AG09319 (cell line): Measurements from ENCODE around the gene TTC16.

Experiments
- DNase-seq: peaks from one replicate; pipeline ENCODE4 v3.0.0-alpha.2; 2010; ENCODE audit warnings: low read depth; ENCODE audit errors: extremely low read depth
- CTCF ChIP-seq: IDR thresholded peaks from 2 replicates; pipeline ENCODE4 v1.5.1; 2011; ENCODE audit warnings: low read depth, mild to moderate bottlenecking, inconsistent platforms, low read length, moderate library complexity

TTC16 gene

GRCh38 chr9:127761491-127761956 lies 45.6 kb downstream of the TTC16 start:
- TF ChIP-seq CTCF = no peak

GRCh38 chr9:127762111-127762676 lies 46.3 kb downstream of the TTC16 start:
- no peak for TF ChIP-seq CTCF
- DNase-seq = no peak

More at GRCh38 chr9:127761491-127761956, 45.6 kb downstream of the TTC16 start:
- no peak for DNase-seq

- peak; percentile 12; the same call in 1 of the 2 replicates for TF ChIP-seq CTCF
- no peak for DNase-seq
These were observed 48.1 kb downstream of the TTC16 start for GRCh38 chr9:127763918-127764384.

GRCh38 chr9:127765418-127765817 lies 49.5 kb downstream of the TTC16 start:
- no peak for TF ChIP-seq CTCF
- DNase-seq = no peak

GRCh38 chr9:127767410-127767809 lies 51.5 kb downstream of the TTC16 start:
- no peak for DNase-seq
- no peak for TF ChIP-seq CTCF

- no peak for TF ChIP-seq CTCF
- DNase-seq = no peak
These were observed 52.0 kb downstream of the TTC16 start for GRCh38 chr9:127767909-127768331.

- no peak for TF ChIP-seq CTCF
- no peak for DNase-seq
These were observed 52.8 kb downstream of the TTC16 start for GRCh38 chr9:127768698-127769097.
